HFFc6 (cell line): Measurements from ENCODE around the gene ZFP36L2. TPM values are rescaled to one million over a fixed set of nuclear protein-coding genes. Genes with fewer than 3 reads are reported as not detected.

Experiments used
- DNase-seq: peaks from one replicate; pipeline ENCODE4 v3.0.0-alpha.2; 2018
- H3K27ac Mint-ChIP-seq: 2 replicates; pipeline ENCODE4 v1.8.0; 2020; ENCODE audit warnings: mild to moderate bottlenecking, mixed read lengths
- H3K27me3 Mint-ChIP-seq: 2 replicates; pipeline ENCODE4 v1.8.0; 2021; ENCODE audit warnings: mild to moderate bottlenecking, moderate library complexity, mixed read lengths; ENCODE audit not compliant: insufficient read depth
- H3K36me3 Mint-ChIP-seq: 2 replicates; pipeline ENCODE4 v1.8.0; 2021; ENCODE audit warnings: low read depth, mixed read lengths
- H3K4me1 Mint-ChIP-seq: 2 replicates; pipeline ENCODE4 v1.8.0; 2020; ENCODE audit warnings: low read depth, mixed read lengths
- H3K4me3 Mint-ChIP-seq: 2 replicates; pipeline ENCODE4 v1.8.0; 2020; ENCODE audit warnings: mild to moderate bottlenecking, moderate library complexity, mixed read lengths
- H3K9me3 Mint-ChIP-seq: 2 replicates; pipeline ENCODE4 v1.8.0; 2020; ENCODE audit warnings: mild to moderate bottlenecking, mixed read lengths
- total RNA-seq, 6 experiments: library from RNA; stranded (reverse); fragmentation: NEBNext Ultra II Directional; extraction: Animal tissue kit (Norgen Biotek cat#: 25700); gene quantifications; 2 replicates in 1 of 6; 3 replicates in 5 of 6; pipeline ENCODE4 v1.2.3, GENCODE V29; 2021
- TF ChIP-seq, protein P1 (sequence below): fragments of 200-600 bp; sonication (generic); IDR thresholded peaks from 2 replicates; pipeline ENCODE4 v1.5.0; 2021; ENCODE audit warnings: antibody characterized with exemption, mild to moderate bottlenecking

Gene ZFP36L2
- total RNA-seq, 6 experiments from 2014 or later = 66.6 to 94.5 (median 81.5) TPM

DNA sequence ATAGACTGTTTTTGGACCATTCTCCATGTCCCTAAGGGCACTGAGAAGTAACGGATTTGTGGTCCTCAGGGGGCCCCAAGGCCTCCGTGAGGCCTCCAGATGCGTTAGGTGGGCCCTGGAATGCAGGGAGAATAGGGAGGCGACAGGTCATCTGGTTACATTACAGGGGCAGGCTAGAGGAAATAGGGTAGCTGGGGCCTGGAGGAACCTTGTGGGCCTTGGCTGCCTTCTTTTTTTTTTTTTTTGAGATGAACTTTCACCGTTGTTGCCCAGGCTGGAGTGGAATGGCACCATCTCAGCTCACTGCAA, 28.9 kb downstream of the ZFP36L2 start:
- H3K27ac Mint-ChIP-seq = no peak overlapping the region
- no peaks in the 10 kb centered on the region for H3K9me3 Mint-ChIP-seq
- peaks cover 10% of the 10 kb centered on the region; the same call in 1 of the 2 replicates for H3K4me1 Mint-ChIP-seq
- no peaks in the 10 kb centered on the region; the same call in 1 of the 2 replicates for H3K27me3 Mint-ChIP-seq
- no peaks in the 10 kb centered on the region for H3K36me3 Mint-ChIP-seq
- TF ChIP-seq, protein P1, sequence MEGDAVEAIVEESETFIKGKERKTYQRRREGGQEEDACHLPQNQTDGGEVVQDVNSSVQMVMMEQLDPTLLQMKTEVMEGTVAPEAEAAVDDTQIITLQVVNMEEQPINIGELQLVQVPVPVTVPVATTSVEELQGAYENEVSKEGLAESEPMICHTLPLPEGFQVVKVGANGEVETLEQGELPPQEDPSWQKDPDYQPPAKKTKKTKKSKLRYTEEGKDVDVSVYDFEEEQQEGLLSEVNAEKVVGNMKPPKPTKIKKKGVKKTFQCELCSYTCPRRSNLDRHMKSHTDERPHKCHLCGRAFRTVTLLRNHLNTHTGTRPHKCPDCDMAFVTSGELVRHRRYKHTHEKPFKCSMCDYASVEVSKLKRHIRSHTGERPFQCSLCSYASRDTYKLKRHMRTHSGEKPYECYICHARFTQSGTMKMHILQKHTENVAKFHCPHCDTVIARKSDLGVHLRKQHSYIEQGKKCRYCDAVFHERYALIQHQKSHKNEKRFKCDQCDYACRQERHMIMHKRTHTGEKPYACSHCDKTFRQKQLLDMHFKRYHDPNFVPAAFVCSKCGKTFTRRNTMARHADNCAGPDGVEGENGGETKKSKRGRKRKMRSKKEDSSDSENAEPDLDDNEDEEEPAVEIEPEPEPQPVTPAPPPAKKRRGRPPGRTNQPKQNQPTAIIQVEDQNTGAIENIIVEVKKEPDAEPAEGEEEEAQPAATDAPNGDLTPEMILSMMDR = no peak
- no peak for DNase-seq
- no peak overlapping the region for H3K4me3 Mint-ChIP-seq

DNA sequence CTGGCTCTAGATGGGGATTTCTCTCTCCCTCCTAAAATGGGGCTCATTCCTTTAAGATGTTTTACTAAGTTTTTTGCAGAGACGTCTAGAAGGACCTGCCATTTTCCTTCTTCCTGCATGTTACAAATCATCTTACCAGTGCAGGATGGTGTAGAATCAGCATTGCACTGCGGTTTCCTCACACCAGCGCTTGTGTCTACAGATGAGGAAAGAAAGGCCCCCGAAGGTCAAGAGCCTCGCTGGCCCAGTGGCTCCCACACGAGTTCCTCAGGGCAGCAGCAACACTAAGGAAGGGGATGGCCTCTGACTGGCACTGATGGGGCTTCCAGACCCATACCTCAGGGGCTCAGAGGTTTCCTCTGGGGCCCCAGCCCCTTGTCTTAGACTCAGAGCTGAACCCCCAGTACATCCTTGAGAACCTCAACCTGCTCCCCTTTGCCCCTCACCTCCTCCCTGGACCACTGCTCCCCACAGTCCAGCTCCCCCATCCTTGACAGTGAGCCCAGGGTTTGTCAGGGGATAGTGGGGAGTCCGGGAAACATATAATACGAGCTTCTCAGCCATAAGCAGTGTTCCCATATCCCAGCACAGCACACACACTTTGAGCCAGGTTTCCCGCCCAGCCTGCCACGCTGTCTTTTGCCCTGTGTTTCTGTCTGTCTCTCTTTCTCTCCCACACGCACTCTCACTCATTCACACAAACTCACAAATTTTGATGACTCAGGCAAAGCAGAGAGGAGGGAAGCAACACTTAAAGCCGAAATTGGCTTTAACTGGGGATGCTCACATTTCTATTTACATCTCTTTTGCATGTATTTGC, 29.4 kb downstream of the ZFP36L2 start:
- Mint-ChIP-seq H3K9me3 (no peaks in the 10 kb centered on the region), H3K36me3 (no peaks in the 10 kb centered on the region), H3K27me3 (no peaks in the 10 kb centered on the region; the same call in 1 of the 2 replicates), H3K4me1 (peaks cover 10% of the 10 kb centered on the region; the same call in 1 of the 2 replicates), H3K27ac (no peak overlapping the region), H3K4me3 (no peak overlapping the region)
- no peak for DNase-seq
- TF ChIP-seq, protein P1 = no peak

DNA sequence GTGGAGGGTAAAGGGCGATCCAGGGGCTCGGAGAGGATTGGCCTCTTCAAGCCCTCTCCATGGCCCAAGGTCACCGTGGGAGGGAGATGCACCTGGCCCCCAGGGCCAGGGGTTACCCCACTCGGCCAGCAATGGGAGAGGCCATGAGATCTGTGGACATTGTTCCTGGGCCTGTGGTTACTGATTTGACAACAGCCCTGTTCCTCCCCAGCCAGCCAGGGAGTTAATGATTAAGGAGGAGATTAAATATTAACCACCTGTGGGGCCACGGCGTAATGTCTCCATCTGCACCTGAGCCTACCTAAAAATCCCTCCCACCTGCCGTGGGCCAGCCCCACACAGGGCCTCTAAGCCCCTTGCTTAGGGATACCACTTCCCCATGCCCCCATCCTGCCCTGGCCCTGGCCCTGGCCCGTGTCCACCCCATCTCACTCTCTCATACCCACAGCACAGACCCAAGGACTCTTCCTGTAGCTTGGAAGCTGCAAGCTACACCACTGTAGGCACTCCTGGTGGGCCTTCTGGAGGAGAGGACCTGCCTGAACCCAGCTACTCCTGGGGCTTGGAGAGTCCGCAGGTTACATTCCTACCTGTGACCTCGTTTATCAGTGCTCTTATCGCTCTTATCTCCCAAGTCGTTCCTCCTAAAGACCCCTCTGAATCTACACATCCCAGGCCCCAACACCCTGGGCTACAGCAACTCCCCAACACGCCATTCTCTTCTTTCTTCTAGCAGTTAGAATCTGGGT, 32.1 kb downstream of the ZFP36L2 start:
- H3K4me1 Mint-ChIP-seq = peaks cover 10% of the 10 kb centered on the region; the same call in 1 of the 2 replicates
- no peak for DNase-seq
- TF ChIP-seq, protein P1 = no peak
- H3K27ac Mint-ChIP-seq = no peak overlapping the region
- H3K4me3 Mint-ChIP-seq = no peak overlapping the region
- no peaks in the 10 kb centered on the region for H3K9me3 Mint-ChIP-seq
- H3K27me3 Mint-ChIP-seq = peaks cover 2% of the 10 kb centered on the region
- no peaks in the 10 kb centered on the region for H3K36me3 Mint-ChIP-seq

DNA sequence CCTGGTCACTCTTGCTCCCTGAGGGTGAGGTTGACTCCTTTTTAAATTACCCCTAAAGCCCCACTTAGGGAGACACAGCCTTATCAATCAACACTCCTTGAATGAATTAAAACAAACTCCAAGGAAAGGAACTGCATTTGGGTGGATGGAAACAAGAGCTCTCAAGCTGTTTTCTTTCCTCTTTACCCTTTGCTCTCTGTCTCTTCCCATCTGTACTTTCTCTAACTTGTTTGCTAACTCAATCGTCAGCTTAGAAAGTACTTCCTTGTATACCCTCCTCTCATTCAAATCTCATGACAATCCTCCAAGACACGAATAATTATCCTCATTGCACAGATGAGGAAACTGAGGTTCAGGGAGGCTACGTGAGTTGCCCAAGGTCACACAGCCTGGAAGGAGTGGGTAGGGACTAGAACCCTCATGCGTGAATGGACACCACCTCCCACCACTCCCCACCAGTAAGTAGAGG, 32.7 kb downstream of the ZFP36L2 start:
- no peaks in the 10 kb centered on the region for H3K9me3 Mint-ChIP-seq
- peaks cover 10% of the 10 kb centered on the region; the same call in 1 of the 2 replicates for H3K4me1 Mint-ChIP-seq
- H3K27ac Mint-ChIP-seq = no peak overlapping the region
- H3K36me3 Mint-ChIP-seq = no peaks in the 10 kb centered on the region
- TF ChIP-seq, protein P1 = no peak
- peaks cover 2% of the 10 kb centered on the region for H3K27me3 Mint-ChIP-seq
- H3K4me3 Mint-ChIP-seq = no peak overlapping the region
- DNase-seq = no peak

DNA sequence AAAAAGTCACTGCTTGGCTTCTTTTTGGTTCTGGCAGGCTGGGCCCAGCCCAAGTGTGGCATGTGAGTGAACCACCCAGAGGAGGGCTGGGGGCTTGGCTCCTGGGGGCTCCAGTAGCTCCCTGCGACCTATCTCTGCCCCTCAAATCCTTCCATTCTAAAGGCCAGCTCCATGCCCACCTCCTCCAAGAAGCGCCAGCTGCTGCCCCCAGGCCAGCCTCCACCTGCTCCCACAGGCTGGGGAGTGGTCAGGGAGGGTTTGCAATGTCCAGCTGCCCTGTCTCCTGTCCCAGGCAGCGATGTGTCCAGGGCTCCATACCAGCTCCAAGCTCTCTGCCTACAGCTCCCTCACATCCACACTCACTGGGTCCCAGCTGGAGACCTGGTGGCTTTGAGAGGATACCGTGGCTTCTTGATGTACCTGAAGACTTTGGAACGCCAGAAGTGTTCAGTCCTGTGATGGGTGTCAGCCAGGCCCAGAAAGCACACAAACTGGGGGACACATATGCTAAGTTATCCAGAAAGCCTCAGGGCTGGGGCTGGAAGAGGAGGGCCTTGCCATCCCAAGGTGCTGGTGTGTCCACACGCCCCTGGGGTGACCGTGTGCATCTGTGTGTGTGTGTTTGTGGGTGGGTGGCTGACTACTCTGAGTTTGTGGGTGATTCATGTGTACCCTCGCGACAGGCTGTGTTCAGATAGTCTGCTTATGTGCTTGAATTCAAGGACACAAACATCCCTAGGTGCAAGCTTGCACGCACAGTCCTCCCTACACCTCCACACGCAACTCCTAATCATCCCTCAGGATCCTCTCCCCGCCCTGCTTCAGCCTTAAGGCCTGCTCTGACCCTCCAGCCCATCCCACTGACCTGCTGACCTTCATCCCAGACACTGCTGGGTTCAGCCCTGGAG, 33.4 kb downstream of the ZFP36L2 start:
- H3K4me1 Mint-ChIP-seq = peaks cover 10% of the 10 kb centered on the region; the same call in 1 of the 2 replicates
- no peaks in the 10 kb centered on the region for H3K9me3 Mint-ChIP-seq
- H3K36me3 Mint-ChIP-seq = no peaks in the 10 kb centered on the region
- no peak for DNase-seq
- no peak overlapping the region for H3K27ac Mint-ChIP-seq
- H3K27me3 Mint-ChIP-seq = peaks cover 2% of the 10 kb centered on the region
- no peak overlapping the region for H3K4me3 Mint-ChIP-seq
- TF ChIP-seq, protein P1 = no peak
